ENCODE results near the gene SLC7A10.
A peak's percentile ranks its signal among the peaks of the same experiment; 100 is the strongest.
"Not testable (repeated sequence)": the region's sequence is repeated elsewhere in the genome, so short reads cannot be mapped to it uniquely, and the experiment has no call there.

The SLC7A10 gene

DNA sequence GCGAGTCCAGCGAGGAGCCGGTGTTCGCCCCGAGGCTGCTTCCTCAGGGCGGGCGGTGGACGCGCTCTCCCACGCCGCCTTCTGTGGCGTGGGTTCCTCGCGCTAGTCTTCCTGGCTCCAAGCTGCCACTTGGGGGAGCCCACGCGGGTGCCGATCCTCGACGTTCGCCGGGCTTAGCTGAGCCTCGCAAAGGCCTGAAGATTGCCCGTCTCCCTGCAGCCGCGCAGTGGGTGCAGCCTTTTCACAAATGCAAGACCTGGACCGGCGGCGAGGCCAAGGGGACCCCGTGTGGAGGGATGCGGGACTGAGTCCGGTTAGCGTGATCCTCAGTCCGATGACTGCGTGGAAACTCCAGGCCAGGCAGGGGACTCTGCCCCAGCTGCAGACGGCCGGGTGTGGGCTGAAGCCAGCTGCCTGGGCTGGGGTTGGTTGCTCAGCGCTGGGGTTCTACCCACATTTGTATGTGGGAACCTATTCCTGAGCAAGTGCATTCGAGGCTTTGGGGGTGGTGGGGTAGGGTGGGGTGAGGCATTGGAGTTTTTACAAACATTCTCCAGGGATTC, 48.2 kb downstream of the SLC7A10 start:
- DNase-seq (ENCODE audit: low read depth, low spot score) = no peak

DNA sequence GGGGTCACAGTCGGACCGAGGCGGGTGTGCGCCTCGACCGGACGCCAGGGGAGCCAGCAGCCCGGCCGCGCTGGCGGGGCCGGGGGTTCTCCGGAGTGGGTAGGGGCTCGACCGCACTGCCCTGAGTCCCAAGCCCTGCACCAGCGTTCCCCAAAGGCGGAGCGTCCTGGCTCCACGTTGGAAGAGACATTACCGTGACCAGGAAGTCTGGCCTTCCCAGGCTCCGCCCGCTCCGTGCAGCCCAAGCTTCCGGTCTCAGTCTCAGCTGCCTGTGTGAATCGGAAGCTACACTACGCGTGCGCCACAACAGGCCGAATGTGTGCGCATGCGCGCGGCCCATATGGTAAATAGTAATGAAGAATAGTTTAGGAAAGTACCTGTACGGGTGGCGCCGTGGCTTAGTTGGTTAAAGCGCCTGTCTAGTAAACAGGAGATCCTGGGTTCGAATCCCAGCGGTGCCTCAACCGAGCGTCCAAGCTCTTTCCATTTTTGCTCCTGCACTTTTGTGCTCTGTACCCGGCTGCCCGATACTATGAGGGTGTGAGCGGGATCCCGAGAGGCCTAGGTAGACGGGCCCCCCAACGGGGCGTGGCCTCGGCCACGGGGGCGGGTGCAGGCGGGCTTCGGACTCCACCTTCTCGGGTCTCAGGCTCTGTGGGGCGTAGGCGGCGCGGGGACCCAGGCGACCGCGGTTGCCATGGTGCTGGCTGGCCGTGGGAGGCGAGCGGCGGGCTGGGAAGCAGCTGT, 48.8 kb downstream of the SLC7A10 start:
- peak; percentile 95 for DNase-seq (ENCODE audit: low read depth, low spot score)

DNA sequence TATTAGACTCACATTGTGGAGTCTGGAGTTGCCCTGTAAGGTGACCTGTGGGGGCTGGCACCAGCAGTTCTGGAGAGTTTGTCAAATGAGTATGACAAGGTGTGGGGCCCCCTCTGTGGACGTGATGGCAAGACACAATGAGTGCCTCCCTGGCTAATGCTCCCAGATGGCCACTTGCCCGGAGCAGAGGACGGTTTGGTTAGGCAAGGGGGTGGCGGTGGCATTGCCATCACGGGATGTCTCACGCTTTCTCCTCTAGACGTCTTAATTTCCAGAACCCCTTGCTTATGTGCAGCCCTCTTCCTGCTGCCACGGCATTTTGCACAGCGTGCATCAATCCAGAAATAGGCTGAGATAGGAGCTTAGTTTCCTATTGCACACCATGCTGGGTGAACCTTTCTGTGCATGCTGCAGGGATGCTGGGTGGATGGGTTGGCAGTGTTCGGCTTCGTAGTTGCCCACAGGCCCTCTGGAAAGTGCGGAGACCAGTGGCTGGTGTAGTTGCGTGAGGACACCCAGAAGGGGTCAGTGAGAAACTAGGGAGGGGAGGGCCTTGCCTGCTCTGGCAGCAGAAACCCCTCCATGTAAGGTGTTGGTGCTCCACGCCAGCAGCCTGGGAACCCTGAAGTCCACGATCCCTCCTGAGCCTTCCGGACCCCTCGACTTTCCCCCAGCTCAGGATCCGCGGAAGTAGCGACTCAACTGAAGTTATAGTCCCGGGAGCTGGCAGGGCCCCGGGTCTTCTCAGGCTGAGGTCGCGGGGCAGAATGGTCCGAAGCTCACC, 49.6 kb downstream of the SLC7A10 start:
- DNase-seq (ENCODE audit: low read depth, low spot score) = no peak

DNA sequence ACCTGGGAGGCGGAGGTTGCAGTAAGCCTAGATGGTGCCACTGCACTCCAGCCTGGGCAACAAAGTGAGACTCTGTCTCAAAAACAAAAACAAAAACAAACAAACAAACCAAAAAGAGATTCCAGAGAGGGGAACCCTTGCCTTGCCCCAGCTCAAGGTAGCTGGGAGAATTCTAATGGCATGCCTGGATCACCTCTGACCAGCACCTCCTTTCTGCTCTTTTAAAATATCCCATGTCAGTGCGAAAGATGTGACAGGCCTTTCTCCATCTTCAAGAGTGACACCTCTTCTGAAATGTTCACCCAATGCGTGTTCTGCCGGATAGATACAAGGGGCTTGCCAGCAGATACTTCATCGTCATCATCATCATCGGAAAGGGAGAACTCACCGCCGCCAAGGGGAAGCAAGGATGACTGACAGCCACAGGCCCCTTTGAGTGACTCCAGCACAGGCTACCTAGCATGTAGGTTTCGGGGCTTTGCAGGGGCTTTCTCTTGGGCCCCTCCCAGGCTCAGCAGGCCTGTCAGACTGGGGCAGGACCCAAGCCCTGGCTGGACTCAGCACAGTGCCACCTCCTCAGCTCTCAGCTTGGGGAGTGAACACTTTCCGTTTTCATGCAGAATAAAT, 50.4 kb downstream of the SLC7A10 start:
- no peak for DNase-seq (ENCODE audit: low read depth, low spot score)

DNA sequence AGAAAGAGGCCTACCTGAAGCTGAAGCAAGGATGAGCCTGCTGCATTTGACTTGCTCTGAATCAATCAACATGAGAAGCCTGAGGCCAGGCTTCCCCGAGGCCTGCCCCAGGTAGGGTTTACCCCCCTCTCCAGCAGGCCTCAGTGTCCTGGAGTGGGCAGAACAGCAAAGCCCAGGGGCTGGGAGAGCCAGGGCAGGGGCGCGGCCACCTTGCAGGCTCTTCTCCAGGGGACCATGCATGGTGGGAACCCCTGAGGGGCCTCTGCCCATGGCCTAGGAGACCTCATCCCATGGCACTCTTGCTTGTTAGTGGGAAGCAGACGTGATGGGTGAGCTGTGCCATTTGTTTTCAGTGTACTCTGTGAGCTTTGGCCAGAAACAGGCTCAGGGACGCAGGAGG, 51.5 kb downstream of the SLC7A10 start:
- DNase-seq (ENCODE audit: low read depth, low spot score) = no peak

DNA sequence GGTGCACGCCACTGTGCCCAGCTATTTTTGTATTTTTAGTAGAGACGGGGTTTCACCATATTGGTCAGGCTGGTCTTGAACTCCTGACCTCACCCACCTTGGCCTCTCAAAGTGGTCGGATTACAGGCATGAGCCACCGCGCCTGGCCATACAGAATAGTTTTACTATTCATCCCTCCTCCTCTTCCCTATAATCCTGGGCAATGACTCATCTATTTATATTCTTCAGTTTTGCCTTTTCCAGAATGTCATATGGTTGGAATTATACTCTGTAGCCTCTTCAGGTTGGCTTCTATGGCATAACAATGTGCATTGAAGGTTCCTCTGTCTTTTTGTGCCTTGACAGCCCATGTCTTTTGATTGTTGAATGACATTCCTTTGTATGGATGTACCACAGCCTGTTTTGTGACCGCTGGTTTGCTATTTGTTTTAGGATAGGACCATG, 53.7 kb downstream of the SLC7A10 start:
- no peak for DNase-seq (ENCODE audit: low read depth, low spot score)

DNA sequence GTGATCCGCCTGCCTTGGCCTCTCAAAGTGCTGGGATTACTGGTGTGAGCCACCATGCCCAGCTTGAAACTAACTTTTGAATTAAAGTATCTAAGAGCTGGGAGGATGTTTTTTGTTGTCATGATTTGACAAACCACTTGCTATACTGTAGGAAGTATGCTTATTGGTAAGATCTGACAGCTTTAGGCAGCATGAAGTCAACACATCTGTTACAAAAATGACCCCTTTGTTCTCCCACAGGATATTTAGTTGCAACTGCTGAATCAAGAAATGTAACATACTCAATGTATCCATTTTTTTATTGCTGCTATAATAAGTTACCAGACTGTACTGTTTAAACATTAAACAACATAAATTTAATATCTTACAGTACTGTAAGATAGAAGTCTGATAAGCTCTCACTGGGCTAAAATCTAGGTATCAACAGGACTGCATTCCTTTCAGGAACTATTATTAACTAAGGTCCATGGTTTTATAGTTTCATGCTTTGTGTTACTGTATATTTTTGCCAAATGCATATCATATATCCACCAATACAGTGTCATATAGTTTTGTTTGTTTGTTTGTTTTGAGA, 54.3 kb downstream of the SLC7A10 start:
- no peak for DNase-seq (ENCODE audit: low read depth, low spot score)

DNA sequence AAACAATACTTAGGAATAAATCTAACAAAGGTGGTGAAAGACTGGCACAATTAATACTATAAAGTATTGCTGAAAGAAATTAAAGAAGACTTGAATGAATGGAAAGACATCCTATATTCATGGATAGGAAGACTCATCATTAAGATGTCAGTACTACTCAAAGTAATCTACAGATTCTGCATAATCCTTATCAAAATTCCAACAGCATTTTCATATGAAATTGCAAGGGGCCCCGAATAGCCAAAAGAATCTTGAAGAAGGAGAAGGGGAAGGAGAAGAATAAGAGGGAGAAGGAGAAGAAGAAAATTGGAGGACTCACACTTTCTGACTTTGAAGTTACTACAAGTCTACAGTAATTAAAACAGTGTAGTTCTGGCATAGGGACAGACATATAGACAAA, 57.1 kb downstream of the SLC7A10 start:
- no peak for DNase-seq (ENCODE audit: low read depth, low spot score)

DNA sequence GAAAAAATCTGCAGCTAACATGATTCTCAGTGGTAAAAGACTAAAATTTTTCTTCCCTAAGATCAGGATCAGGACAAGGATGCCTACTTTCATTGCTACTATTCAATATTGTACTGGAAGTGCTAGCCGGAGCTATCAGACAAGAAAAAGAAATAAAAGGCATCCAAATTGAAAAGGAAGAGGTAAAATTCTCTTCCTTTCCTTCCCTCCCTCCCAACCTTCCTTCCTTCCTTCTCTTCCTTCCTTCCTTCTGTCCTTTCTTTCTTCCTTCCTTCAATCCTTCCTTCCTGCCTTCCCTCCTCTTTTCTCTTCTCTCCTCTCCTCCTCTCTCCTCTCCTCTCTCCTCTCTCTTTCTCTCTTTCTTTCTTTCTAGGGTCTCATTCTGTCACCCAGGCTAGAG, 58.2 kb downstream of the SLC7A10 start:
- DNase-seq (ENCODE audit: low read depth, low spot score) = no peak

DNA sequence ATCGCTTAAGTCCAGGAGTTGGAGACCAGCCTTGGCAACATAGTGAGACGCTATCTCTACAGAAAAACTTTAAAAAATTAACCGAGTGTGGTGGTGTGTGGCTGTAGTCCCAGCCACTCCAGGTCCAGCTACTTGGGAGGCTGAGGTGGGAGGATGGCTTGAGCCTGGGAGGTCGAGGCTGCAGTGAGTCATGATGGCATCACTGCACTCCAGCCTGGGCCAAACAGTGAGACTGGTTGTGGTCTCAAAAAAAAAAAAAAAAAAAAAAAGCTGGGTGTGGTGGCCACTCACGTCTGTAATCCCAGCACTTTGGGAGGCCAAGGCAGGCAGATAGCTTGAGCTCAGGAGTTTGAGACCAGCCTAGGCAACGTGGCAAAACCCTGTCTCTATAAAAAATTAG, 59.6 kb downstream of the SLC7A10 start:
- not testable (repeated sequence) for DNase-seq (ENCODE audit: low read depth, low spot score)

DNA sequence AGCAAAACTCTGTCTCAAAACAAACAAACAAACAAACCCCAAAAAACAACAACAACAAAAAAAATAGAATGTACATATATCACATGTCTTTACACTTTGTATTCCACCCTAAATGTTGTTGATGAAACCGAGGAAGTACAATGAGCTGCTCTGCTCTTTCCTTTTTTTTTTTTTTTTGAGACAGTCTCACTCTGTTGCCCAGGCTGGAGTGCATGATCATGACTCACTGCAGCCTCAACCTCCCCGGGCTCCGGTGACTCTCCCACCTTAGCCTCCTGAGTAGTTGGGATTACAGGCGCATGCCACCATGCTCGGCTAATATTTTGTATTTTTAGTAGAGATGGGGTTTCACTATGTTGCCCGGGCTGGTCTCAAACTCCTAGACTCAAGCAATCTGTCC, 62.2 kb downstream of the SLC7A10 start:
- DNase-seq (ENCODE audit: low read depth, low spot score) = no peak

DNA sequence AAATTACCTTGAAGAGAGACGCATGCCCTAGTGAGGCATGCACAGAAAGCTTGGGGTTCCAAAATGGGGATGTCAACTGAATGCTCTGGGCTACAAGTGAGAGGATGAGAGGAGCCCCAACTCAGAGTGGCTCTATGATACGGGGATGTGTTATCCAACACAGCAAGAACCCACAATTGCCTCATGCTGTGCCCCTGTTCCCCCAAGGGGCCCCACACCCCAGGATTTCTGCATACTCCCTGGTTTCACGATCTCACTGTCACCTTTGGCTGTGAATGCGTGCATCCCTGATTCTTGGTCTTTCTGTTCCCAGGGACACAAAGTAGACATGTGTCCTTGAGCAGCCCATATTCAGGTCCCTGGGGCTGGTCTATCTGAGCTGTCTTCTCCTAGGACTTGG, 64.4 kb downstream of the SLC7A10 start:
- DNase-seq (ENCODE audit: low read depth, low spot score) = no peak

DNA sequence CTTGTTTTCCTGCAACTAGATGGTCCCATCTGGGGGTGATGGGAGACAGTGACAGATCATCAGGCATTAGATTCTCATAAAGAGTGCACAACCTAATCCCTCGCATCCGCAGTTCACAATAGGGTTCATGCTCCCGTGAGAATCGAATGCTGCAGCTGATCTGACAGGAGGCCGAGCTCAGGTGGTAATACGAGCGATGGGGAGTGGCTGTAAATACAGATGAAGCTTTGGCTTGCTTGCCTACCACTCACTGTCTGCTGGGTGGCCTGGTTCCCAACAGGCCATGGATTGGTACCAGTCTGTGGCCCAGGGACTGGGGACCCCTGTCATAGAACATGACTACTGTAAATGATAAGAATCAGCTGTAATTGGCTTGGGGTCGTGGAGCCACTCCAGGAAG, 65.8 kb downstream of the SLC7A10 start:
- no peak for DNase-seq (ENCODE audit: low read depth, low spot score)

DNA sequence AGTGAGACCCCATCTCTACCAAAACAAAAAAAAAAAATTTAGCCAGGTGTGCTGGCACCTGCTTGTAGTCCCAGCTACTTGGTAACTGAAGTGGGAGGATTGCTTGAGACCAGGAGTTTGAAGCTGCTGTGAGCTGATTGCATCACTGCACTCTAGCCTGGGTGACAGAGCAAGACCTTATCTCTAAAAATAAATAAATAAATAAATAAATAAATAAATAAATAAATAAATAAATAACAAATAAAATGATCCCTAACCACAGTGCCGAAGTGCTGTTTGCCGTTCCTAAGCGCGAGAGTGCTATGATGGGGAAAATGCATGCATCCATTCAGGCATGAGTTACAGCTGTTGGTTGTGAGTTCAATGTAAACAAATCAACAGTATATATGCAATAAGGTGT, 66.5 kb downstream of the SLC7A10 start:
- no peak for DNase-seq (ENCODE audit: low read depth, low spot score)
